SK-N-SH (cell line): Measurements from ENCODE around the gene SLC46A1. TPM values are rescaled to one million over a fixed set of nuclear protein-coding genes. Genes with fewer than 3 reads are reported as not detected.
"Not testable (repeated sequence)": the region's sequence is repeated elsewhere in the genome, so short reads cannot be mapped to it uniquely, and the experiment has no call there.

Experiments
- CTCF ChIA-PET: fragments of 300-600, 350-600 bp; formaldehyde crosslinking; extraction: SDS; loops from one replicate; lab custom pipeline; 2021; lab: Yijun Ruan, JAX
- POLR2A ChIA-PET: fragments of 350-600 bp; sonication (Branson Sonifier 250); formaldehyde crosslinking; extraction: SDS; loops from one replicate; lab custom pipeline; 2020; ENCODE audit warnings: antibody characterized with exemption, inconsistent platforms; lab: Yijun Ruan, JAX
- DNase-seq: peaks from one replicate; pipeline ENCODE4 v3.0.0; 2012
- H2AFZ ChIP-seq: fragments of 200-600 bp; sonication (generic); 2 replicates; pipeline ENCODE4 v1.8.1; 2016; ENCODE audit warnings: antibody characterized with exemption, mild to moderate bottlenecking, low read depth
- H3F3A ChIP-seq: fragments of 200-600 bp; sonication (generic); replicated peaks from 2 replicates; pipeline ENCODE3; 2016; ENCODE audit warnings: antibody characterized with exemption, mild to moderate bottlenecking; ENCODE audit not compliant: insufficient read depth
- H3K27ac ChIP-seq, 2 experiments: fragments of 200-500 bp in 1 of 2; fragments of 200-600 bp in 1 of 2; sonication (Bioruptor generic) in 1 of 2; sonication (generic), shearing (Covaris generic) in 1 of 2; 2 replicates each; pipeline versions ENCODE4 v1.5.1 to v1.6.1; 2014 to 2016; ENCODE audit warnings: low read depth in 2 of 2, inconsistent platforms in 1 of 2, low read length in 1 of 2, mild to moderate bottlenecking in 1 of 2, mixed read lengths in 1 of 2
- H3K27me3 ChIP-seq: fragments of 200-600 bp; sonication (generic), shearing (Covaris generic); 2 replicates; pipeline ENCODE4 v1.6.1; 2016; ENCODE audit warnings: mixed run types; ENCODE audit not compliant: insufficient read depth
- H3K36me3 ChIP-seq, 2 experiments: fragments of 200-500 bp in 1 of 2; fragments of 200-600 bp in 1 of 2; sonication (Bioruptor generic) in 1 of 2; sonication (generic) in 1 of 2; replicated peaks in 1 of 2; 2 replicates each; pipeline versions ENCODE3 to v1.5.1; 2014 to 2016; ENCODE audit warnings: low read length in 1 of 2, mild to moderate bottlenecking in 1 of 2; ENCODE audit not compliant: insufficient read depth in 2 of 2, control insufficient read depth in 1 of 2
- H3K4me1 ChIP-seq, 2 experiments: fragments of 200-500 bp in 1 of 2; fragments of 200-600 bp in 1 of 2; sonication (Bioruptor generic) in 1 of 2; sonication (generic), shearing (Covaris generic) in 1 of 2; 2 replicates each; pipeline versions ENCODE4 v1.5.1 to v1.6.1; 2014 to 2016; ENCODE audit warnings: low read depth in 1 of 2, low read length in 1 of 2, mixed run types in 1 of 2; ENCODE audit not compliant: insufficient read depth in 2 of 2, control insufficient read depth in 1 of 2
- H3K4me2 ChIP-seq: fragments of 200-600 bp; sonication (generic), shearing (Covaris generic); 2 replicates; pipeline ENCODE4 v1.6.1; 2017; ENCODE audit warnings: mixed run types
- H3K4me3 ChIP-seq, 2 experiments: fragments of 200-500 bp in 1 of 2; fragments of 200-600 bp in 1 of 2; sonication (Bioruptor generic) in 1 of 2; sonication (generic), shearing (Covaris generic) in 1 of 2; 2 replicates each; pipeline versions ENCODE4 v1.5.1 to v1.8.1; 2014 to 2016; ENCODE audit warnings: low read depth in 2 of 2, inconsistent platforms in 1 of 2, low read length in 1 of 2, mild to moderate bottlenecking in 1 of 2, mixed read lengths in 1 of 2, moderate library complexity in 1 of 2
- H3K79me2 ChIP-seq: fragments of 200-600 bp; sonication (generic); 2 replicates; pipeline ENCODE4 v1.8.1; 2017; ENCODE audit warnings: mild to moderate bottlenecking; ENCODE audit not compliant: insufficient read depth
- H3K9ac ChIP-seq: fragments of 200-600 bp; sonication (generic); 2 replicates; pipeline ENCODE4 v1.6.1; 2017; ENCODE audit warnings: mixed run types
- H3K9me2 ChIP-seq: fragments of 200-600 bp; sonication (generic); 2 replicates; pipeline ENCODE4 v1.6.1; 2017; ENCODE audit warnings: mixed run types
- H3K9me3 ChIP-seq: fragments of 200-600 bp; sonication (generic); 2 replicates; pipeline ENCODE4 v1.6.1; 2017; ENCODE audit warnings: mixed run types, mild to moderate bottlenecking, moderate library complexity
- H4K20me1 ChIP-seq: fragments of 200-600 bp; sonication (generic); 2 replicates; pipeline ENCODE4 v1.6.1; 2017; ENCODE audit warnings: mild to moderate bottlenecking, mixed run types; ENCODE audit not compliant: insufficient read depth
- CTCF ChIP-seq: fragments of 200-600 bp; sonication (generic); IDR thresholded peaks from 2 replicates; pipeline ENCODE4 v1.6.1; 2017; ENCODE audit warnings: antibody characterized with exemption, mild to moderate bottlenecking, moderate library complexity
- ELF1 ChIP-seq: IDR thresholded peaks from 2 replicates; pipeline ENCODE4 v1.4.0; 2012
- EZH2phosphoT487 ChIP-seq: fragments of 200-600 bp; sonication (generic); IDR thresholded peaks from 2 replicates; pipeline ENCODE4 v1.6.1; 2017; ENCODE audit warnings: low read depth, mixed run types, mild to moderate bottlenecking, antibody characterized with exemption, moderate library complexity, borderline replicate concordance
- FOSL2 ChIP-seq: IDR thresholded peaks from 2 replicates; pipeline ENCODE4 v1.4.0; 2012; ENCODE audit warnings: low read depth, mild to moderate bottlenecking, moderate library complexity, borderline replicate concordance
- FOXJ3 ChIP-seq: sonication (generic); formaldehyde crosslinking; IDR thresholded peaks from 2 replicates; pipeline ENCODE4 v1.5.1; 2020; ENCODE audit warnings: mild to moderate bottlenecking, missing genetic modification reagents
- FOXM1 ChIP-seq: IDR thresholded peaks from 2 replicates; pipeline ENCODE4 v1.4.0; 2012; ENCODE audit warnings: low read depth, mild to moderate bottlenecking
- GATA2 ChIP-seq: sonication (generic); formaldehyde crosslinking; IDR thresholded peaks from 2 replicates; pipeline ENCODE4 v1.5.0; 2020; ENCODE audit warnings: mild to moderate bottlenecking, missing genetic modification reagents
- IRF3 ChIP-seq: fragments of 150-350 bp; IDR thresholded peaks from 2 replicates; pipeline ENCODE4 v1.6.1; 2016; ENCODE audit warnings: mild to moderate bottlenecking, low read depth, low read length
- MEF2A ChIP-seq: IDR thresholded peaks from 2 replicates; pipeline ENCODE4 v1.4.0; 2012; ENCODE audit warnings: low read depth, borderline replicate concordance
- MXI1 ChIP-seq: IDR thresholded peaks from 2 replicates; pipeline ENCODE4 v1.6.1; 2012; ENCODE audit warnings: mild to moderate bottlenecking, low read depth, low read length, improper control_type of control experiment
- RAD21 ChIP-seq: IDR thresholded peaks from 2 replicates; pipeline ENCODE4 v1.6.1; 2012; ENCODE audit warnings: mild to moderate bottlenecking, low read length
- RCOR1 ChIP-seq: fragments of 150-350 bp; IDR thresholded peaks from 2 replicates; pipeline ENCODE4 v1.6.1; 2017; ENCODE audit warnings: antibody characterized with exemption, low read length
- RFX5 ChIP-seq: IDR thresholded peaks from 2 replicates; pipeline ENCODE4 v1.6.1; 2012; ENCODE audit warnings: mild to moderate bottlenecking, improper control_type of control experiment, low read length
- SMC3 ChIP-seq: IDR thresholded peaks from 2 replicates; pipeline ENCODE4 v1.6.1; 2012; ENCODE audit warnings: low read depth, low read length, improper control_type of control experiment
- TEAD4 ChIP-seq: IDR thresholded peaks from 2 replicates; pipeline ENCODE4 v1.4.0; 2012; ENCODE audit warnings: mild to moderate bottlenecking, borderline replicate concordance; ENCODE audit not compliant: insufficient read depth
- YY1 ChIP-seq: IDR thresholded peaks from 2 replicates; pipeline ENCODE4 v1.4.0; 2012; ENCODE audit warnings: low read depth, mild to moderate bottlenecking
- ZBTB33 ChIP-seq: IDR thresholded peaks from 2 replicates; pipeline ENCODE4 v1.4.0; 2012; ENCODE audit warnings: low read depth, borderline replicate concordance
- WGBS: methylation state at CpG from one replicate; pipeline ENCODE4 v1.1.6; 2017; ENCODE audit warnings: low lambda C conversion rate; 5-methylcytosine and 5-hydroxymethylcytosine counted together
- polyA plus RNA-seq, 3 experiments: library from polyadenylated mRNA; depleted of rRNA; stranded (reverse); fragments of >200 nt; gene quantifications; 2 replicates each; pipeline ENCODE4 v1.2.3, GENCODE V29; 2012

SLC46A1 gene
- polyA plus RNA-seq, 1 of the 3 experiments (the other 2 are of a cell fraction) = 4.3 TPM

GRCh38 chr17:28443901-28444638, 38.1 kb upstream of the SLC46A1 start:
- Histone ChIP-seq H3K4me2 (no peak overlapping the region), H3K79me2 (no peaks in the 10 kb centered on the region), H3K27me3 (peaks cover 8% of the 10 kb centered on the region; the same call in 1 of the 2 replicates), H3K9me3 (no peaks in the 10 kb centered on the region; the same call in 1 of the 2 replicates), H3F3A (no peaks in the 10 kb centered on the region), H3K9ac (no peak overlapping the region), H3K4me1 (no peaks in the 10 kb centered on the region), H3K9me2 (no peaks in the 10 kb centered on the region), H3K36me3 (no peaks in the 10 kb centered on the region), H2AFZ (no peak overlapping the region), H3K27ac (no peak overlapping the region), H3K4me3 (no peak overlapping the region), H4K20me1 (no peaks in the 10 kb centered on the region)
- CTCF ChIA-PET = no interaction called here
- 52% methylated on average over 9 of the region's 9 CpGs for WGBS
- TF ChIP-seq GATA2 (CRISPR knock-in tag) (no peak), MXI1 (no peak), EZH2phosphoT487 (no peak), RFX5 (no peak), RCOR1 (no peak), MEF2A (no peak), TEAD4 (no peak), FOXJ3 (CRISPR knock-in tag) (no peak)
- DNase-seq = no peak
- POLR2A ChIA-PET = interaction anchor here (0.6 kb wide), 1 partner anchor 35 kb away, joined by 3 read pairs; no protein-coding TSS in a partner anchor

GRCh38 chr17:28434326-28434725, 28.3 kb upstream of the SLC46A1 start:
- H3F3A ChIP-seq, H3K4me3 ChIP-seq, H3K36me3 ChIP-seq, H3K9me3 ChIP-seq, H3K27me3 ChIP-seq, H4K20me1 ChIP-seq, DNase-seq, H3K79me2 ChIP-seq, H2AFZ ChIP-seq, POLR2A ChIA-PET, H3K27ac ChIP-seq, H3K9ac ChIP-seq, H3K4me1 ChIP-seq, H3K4me2 ChIP-seq, H3K9me2 ChIP-seq: not testable (repeated sequence)
- CTCF ChIA-PET = interaction anchor here (0.9 kb wide), 1 partner anchor 18 kb away, joined by 5 read pairs; no protein-coding TSS in a partner anchor
- WGBS = 28% methylated on average over 8 of the region's 8 CpGs

- H3K9me2 ChIP-seq = no peaks in the 10 kb centered on the region
- WGBS = 14% methylated on average over 1 of the region's 1 CpG
- no peak overlapping the region for H3K4me3 ChIP-seq
- no peaks in the 10 kb centered on the region for H3K36me3 ChIP-seq
- no peaks in the 10 kb centered on the region; the same call in 1 of the 2 replicates for H3K27me3 ChIP-seq
- POLR2A ChIA-PET = no interaction called here
- H3K4me2 ChIP-seq = no peak overlapping the region
- H3K79me2 ChIP-seq = no peaks in the 10 kb centered on the region
- no peak overlapping the region for H3K27ac ChIP-seq
- H3K4me1 ChIP-seq = no peaks in the 10 kb centered on the region
- no peaks in the 10 kb centered on the region for H3F3A ChIP-seq
- CTCF ChIA-PET = interaction anchor here (0.5 to 0.9 kb wide), 2 partner anchors 14 to 17 kb away, joined by 3 to 5 read pairs; no protein-coding TSS in a partner anchor
- DNase-seq = no peak
- no peak overlapping the region for H2AFZ ChIP-seq
- no peaks in the 10 kb centered on the region for H3K9me3 ChIP-seq
- H4K20me1 ChIP-seq = no peaks in the 10 kb centered on the region
- H3K9ac ChIP-seq = no peak overlapping the region
- TF ChIP-seq FOXM1 (no peak), CTCF (no peak), YY1 (no peak), ELF1 (no peak), EZH2phosphoT487 (no peak), IRF3 (no peak), MEF2A (no peak), TEAD4 (no peak), ZBTB33 (no peak), SMC3 (no peak), FOSL2 (no peak), RAD21 (no peak)
Observed at GRCh38 chr17:28433721-28434120, 27.7 kb upstream of the SLC46A1 start.
